Keratinocyte (primary cell): ENCODE results near the gene CDAN1. TPM values are rescaled to one million over a fixed set of nuclear protein-coding genes. Genes with fewer than 3 reads are reported as not detected.

Source experiments
- DNase-seq: peaks from one replicate; pipeline ENCODE4 v3.0.0-alpha.2; 2011; ENCODE audit warnings: low read depth, missing footprints, low spot score
- FAIRE-seq: peaks from 2 replicates; lab custom pipeline; 2011; peaks lifted over from hg19 to GRCh38; lab: Jason Lieb, UNC
- H2AFZ ChIP-seq: 2 replicates; pipeline ENCODE4 v1.6.0; 2012; ENCODE audit warnings: low read length, control low read depth, inconsistent platforms; ENCODE audit not compliant: control insufficient read depth
- H3K27ac ChIP-seq: 2 replicates; pipeline ENCODE4 v1.5.1; 2011; ENCODE audit warnings: low read length; ENCODE audit not compliant: control insufficient read depth, insufficient read depth
- H3K27me3 ChIP-seq: 3 replicates; pipeline ENCODE4 v1.6.0; 2011; ENCODE audit warnings: low read length; ENCODE audit not compliant: control insufficient read depth, insufficient read depth; ENCODE audit errors: extremely low read depth
- H3K36me3 ChIP-seq, 2 experiments: 2 replicates in 1 of 2; 3 replicates in 1 of 2; pipeline ENCODE4 v1.5.1; 2011; ENCODE audit warnings: low read length in 2 of 2, mild to moderate bottlenecking in 1 of 2; ENCODE audit not compliant: control insufficient read depth in 2 of 2, insufficient read depth in 2 of 2; ENCODE audit errors: extremely low read depth in 1 of 2
- H3K4me1 ChIP-seq: 3 replicates; pipeline ENCODE4 v1.5.1; 2011; ENCODE audit warnings: low read length; ENCODE audit not compliant: control insufficient read depth, insufficient read depth; ENCODE audit errors: extremely low read depth
- H3K4me2 ChIP-seq: 3 replicates; pipeline ENCODE4 v1.6.0; 2011; ENCODE audit warnings: low read depth, low read length; ENCODE audit not compliant: control insufficient read depth, insufficient read depth; ENCODE audit errors: extremely low read depth
- H3K4me3 ChIP-seq, 3 experiments: fragments of 200-600 bp in 1 of 3; sonication (generic) in 1 of 3; 2 replicates in 2 of 3; 3 replicates in 1 of 3; pipeline ENCODE4 v1.5.1; 2011 to 2016; ENCODE audit warnings: low read length in 3 of 3, mild to moderate bottlenecking in 3 of 3, control low read depth in 2 of 3, inconsistent platforms in 1 of 3, low read depth in 1 of 3, mixed read lengths in 1 of 3, mixed run types in 1 of 3, moderate library complexity in 1 of 3; ENCODE audit not compliant: control insufficient read depth in 2 of 3, insufficient read depth in 2 of 3; ENCODE audit errors: extremely low read depth in 1 of 3
- H3K79me2 ChIP-seq: 2 replicates; pipeline ENCODE4 v1.6.0; 2012; ENCODE audit warnings: low read length; ENCODE audit not compliant: control insufficient read depth, insufficient read depth
- H3K9ac ChIP-seq: 3 replicates; pipeline ENCODE4 v1.6.0; 2011; ENCODE audit warnings: low read length; ENCODE audit not compliant: control insufficient read depth, insufficient read depth; ENCODE audit errors: extremely low read depth
- H3K9me1 ChIP-seq: 3 replicates; pipeline ENCODE4 v1.6.0; 2011; ENCODE audit warnings: low read length; ENCODE audit not compliant: control insufficient read depth, insufficient read depth; ENCODE audit errors: extremely low read depth
- H3K9me3 ChIP-seq: 2 replicates; pipeline ENCODE4 v1.5.1; 2012; ENCODE audit warnings: low read depth, low read length; ENCODE audit not compliant: control insufficient read depth
- H4K20me1 ChIP-seq: 3 replicates; pipeline ENCODE4 v1.6.0; 2011; ENCODE audit warnings: low read length; ENCODE audit not compliant: control insufficient read depth, insufficient read depth; ENCODE audit errors: extremely low read depth
- CTCF ChIP-seq, 3 experiments: IDR thresholded peaks in 1 of 3; conservative IDR thresholded peaks in 1 of 3; optimal IDR thresholded peaks in 1 of 3; 2 replicates in 2 of 3; 3 replicates in 1 of 3; pipeline versions ENCODE3 to v1.5.1; 2011; ENCODE audit warnings: low read length in 3 of 3, mild to moderate bottlenecking in 3 of 3, moderate library complexity in 2 of 3, control low read depth in 1 of 3, inconsistent platforms in 1 of 3; ENCODE audit not compliant: insufficient read depth in 2 of 3; ENCODE audit errors: extremely low read depth in 1 of 3
- EZH2 ChIP-seq: IDR thresholded peaks from one replicate; pipeline ENCODE4 v1.6.1; 2012; ENCODE audit warnings: inconsistent platforms, mild to moderate bottlenecking, low read length, moderate library complexity
- dilution Hi-C: fragments of 300-500 bp; cut with MboI; formaldehyde crosslinking; loops from one replicate; pipeline ENCODE4 v1.7.0; 2020; ENCODE audit warnings: low sequenced_read_pairs; ENCODE audit not compliant: extremely low pct_ligation_motif_present
- polyA plus RNA-seq, 5 experiments: library from polyadenylated mRNA; depleted of rRNA in 3 of 5; stranded (reverse) in 3 of 5; stranded (forward) in 1 of 5; unstranded in 1 of 5; fragments of >200 nt; gene quantifications; 1 replicate in 1 of 5; 2 replicates in 3 of 5; 3 replicates in 1 of 5; pipeline versions ENCODE4 v1.2.1 to v1.2.3, GENCODE V29; 2011 to 2012; ENCODE audit warnings: missing spikeins in 2 of 5, low read depth in 1 of 5, low replicate concordance in 1 of 5

Gene CDAN1
- polyA plus RNA-seq, 1 donor (not counting 4 experiments of a cell fraction or from before 2014, with no cell fraction given) = 3.8 TPM

GRCh38 chr15:42727750-42728381, 9.1 kb downstream of the CDAN1 start:
- Histone ChIP-seq H3K9me3 (no peaks in the 10 kb centered on the region), H3K9ac (no peak overlapping the region), H3K27me3 (no peaks in the 10 kb centered on the region), H3K9me1 (no peaks in the 10 kb centered on the region), H4K20me1 (no peaks in the 10 kb centered on the region), H2AFZ (no peak overlapping the region), H3K27ac (no peak overlapping the region), H3K36me3 (peaks cover 41 to 55% of the 10 kb centered on the region in 2 experiments), H3K79me2 (no peaks in the 10 kb centered on the region), H3K4me2 (no peak overlapping the region), H3K4me1 (no peaks in the 10 kb centered on the region), H3K4me3 (no peak overlapping the region)
- no peak for TF ChIP-seq EZH2
- TF ChIP-seq CTCF (optimal IDR thresholded peaks at IDR 0.05 in 1 of 3, IDR thresholded peaks at IDR 0.05 in 1 of 3, conservative IDR thresholded peaks at IDR 0.05 in 1 of 3; ENCODE audit: extremely low read depth in 1 of 3, insufficient read depth in 2 of 3, low read length in 3 of 3) = no peak
- dilution Hi-C loops = no loop called here
- FAIRE-seq (no peak), DNase-seq (no peak)

- no peak for DNase-seq
- Histone ChIP-seq H3K4me3 (no peak overlapping the region), H2AFZ (no peak overlapping the region), H3K27ac (no peak overlapping the region), H3K9me3 (no peaks in the 10 kb centered on the region), H3K9me1 (no peaks in the 10 kb centered on the region), H3K36me3 (peaks cover 30 to 45% of the 10 kb centered on the region in 2 experiments), H3K27me3 (no peaks in the 10 kb centered on the region), H4K20me1 (no peaks in the 10 kb centered on the region), H3K4me1 (peaks cover 5% of the 10 kb centered on the region), H3K9ac (no peak overlapping the region), H3K4me2 (no peak overlapping the region), H3K79me2 (no peaks in the 10 kb centered on the region)
- TF ChIP-seq EZH2 = no peak
- TF ChIP-seq CTCF (optimal IDR thresholded peaks at IDR 0.05 in 1 of 3, IDR thresholded peaks at IDR 0.05 in 1 of 3, conservative IDR thresholded peaks at IDR 0.05 in 1 of 3; ENCODE audit: extremely low read depth in 1 of 3, insufficient read depth in 2 of 3, low read length in 3 of 3) = no peak
- dilution Hi-C loops = no loop called here
- no peak for FAIRE-seq
These were observed 10.8 kb downstream of the CDAN1 start for GRCh38 chr15:42726114-42726513.
